Measurements from ENCODE around the gene PTPRB. TPM values are rescaled to one million over a fixed set of nuclear protein-coding genes. Genes with fewer than 3 reads are reported as not detected.

PTPRB gene
- total RNA-seq, 4 donors from 2014 or later: 20.2 to 92.1 (median 56.7) TPM

DNA sequence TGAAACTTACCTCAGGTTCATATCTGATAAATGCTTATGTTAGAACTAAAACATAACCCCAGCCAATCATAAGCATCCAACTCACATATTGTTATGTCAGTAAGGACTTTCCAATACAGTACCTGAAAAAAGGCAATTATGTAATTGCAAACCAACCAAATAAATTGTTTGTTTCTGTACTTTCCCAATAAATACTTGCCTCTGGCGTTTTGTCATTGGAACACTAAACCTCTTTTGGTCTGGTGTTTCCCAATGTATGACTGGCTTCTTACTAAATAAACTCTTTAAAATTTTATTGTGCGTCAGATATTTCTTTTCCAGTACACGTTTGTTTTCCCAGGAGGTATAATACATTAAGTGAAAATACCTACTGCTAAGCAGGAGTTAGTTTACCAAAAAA, 6.7 kb upstream of the PTPRB start:
- TF ChIP-seq, protein P1, sequence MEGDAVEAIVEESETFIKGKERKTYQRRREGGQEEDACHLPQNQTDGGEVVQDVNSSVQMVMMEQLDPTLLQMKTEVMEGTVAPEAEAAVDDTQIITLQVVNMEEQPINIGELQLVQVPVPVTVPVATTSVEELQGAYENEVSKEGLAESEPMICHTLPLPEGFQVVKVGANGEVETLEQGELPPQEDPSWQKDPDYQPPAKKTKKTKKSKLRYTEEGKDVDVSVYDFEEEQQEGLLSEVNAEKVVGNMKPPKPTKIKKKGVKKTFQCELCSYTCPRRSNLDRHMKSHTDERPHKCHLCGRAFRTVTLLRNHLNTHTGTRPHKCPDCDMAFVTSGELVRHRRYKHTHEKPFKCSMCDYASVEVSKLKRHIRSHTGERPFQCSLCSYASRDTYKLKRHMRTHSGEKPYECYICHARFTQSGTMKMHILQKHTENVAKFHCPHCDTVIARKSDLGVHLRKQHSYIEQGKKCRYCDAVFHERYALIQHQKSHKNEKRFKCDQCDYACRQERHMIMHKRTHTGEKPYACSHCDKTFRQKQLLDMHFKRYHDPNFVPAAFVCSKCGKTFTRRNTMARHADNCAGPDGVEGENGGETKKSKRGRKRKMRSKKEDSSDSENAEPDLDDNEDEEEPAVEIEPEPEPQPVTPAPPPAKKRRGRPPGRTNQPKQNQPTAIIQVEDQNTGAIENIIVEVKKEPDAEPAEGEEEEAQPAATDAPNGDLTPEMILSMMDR (IDR thresholded peaks at IDR 0.05; ENCODE audit: low read depth): no peak

DNA sequence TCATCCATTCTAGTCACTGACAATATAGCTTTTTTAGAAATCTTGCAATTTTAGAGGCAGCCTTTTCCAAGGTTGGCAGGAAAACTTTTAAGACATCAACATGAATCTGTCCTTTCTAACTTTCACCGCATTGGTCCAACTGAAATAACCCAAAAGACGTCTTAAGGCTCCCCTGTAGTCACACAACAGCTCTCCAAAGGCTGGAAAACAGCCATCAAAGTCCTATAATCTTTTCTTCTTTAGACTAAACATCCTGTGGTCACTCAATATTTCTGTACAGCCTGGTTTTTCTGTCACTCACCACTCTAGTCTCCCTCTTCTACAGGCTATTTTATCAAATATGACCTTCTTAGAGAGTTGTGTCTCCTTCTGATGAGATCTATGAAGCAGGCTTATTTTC, 4.5 kb upstream of the PTPRB start:
- TF ChIP-seq, protein P1 (IDR thresholded peaks at IDR 0.05; ENCODE audit: low read depth): no peak

DNA sequence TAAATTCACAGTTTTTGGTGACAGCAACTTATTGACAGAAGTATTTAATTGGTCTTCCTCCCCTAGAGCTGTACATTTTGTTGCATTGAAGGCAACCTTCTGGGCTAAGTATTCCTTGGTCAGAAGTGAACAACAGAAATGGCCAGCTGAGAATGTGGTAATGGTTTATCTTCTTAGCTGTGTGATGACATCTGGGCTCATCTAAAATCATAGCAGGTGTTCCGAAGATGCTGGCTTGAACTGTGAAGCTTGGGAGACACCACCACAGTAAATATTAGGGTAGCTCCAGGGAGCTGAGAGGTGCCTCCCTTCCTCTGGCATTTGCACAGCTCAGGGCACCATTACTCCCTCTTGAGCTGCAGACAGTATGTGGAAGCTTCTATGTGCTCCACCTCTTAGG, 3.7 kb upstream of the PTPRB start:
- TF ChIP-seq, protein P1 (IDR thresholded peaks at IDR 0.05; ENCODE audit: low read depth): no peak

DNA sequence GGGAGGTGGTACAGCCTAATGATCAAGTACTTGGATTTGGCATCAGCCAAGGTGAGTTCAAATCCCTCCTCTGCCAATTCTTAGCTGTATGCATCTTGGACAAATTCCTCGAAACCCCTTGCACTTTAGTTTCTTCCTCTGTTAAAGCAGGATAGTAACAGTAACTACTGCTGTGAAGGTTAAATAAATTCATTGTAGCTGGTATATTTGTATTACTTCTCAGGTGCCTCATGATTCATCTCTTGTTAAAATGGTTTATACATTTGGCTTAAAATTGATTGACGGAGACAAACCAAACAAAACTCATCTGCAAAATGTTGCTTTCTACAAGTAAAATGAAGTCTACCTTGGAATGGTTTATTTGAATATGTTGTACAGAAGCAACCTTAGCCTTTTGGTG, 2.3 kb upstream of the PTPRB start:
- TF ChIP-seq, protein P1 (IDR thresholded peaks at IDR 0.05; ENCODE audit: low read depth): no peak

DNA sequence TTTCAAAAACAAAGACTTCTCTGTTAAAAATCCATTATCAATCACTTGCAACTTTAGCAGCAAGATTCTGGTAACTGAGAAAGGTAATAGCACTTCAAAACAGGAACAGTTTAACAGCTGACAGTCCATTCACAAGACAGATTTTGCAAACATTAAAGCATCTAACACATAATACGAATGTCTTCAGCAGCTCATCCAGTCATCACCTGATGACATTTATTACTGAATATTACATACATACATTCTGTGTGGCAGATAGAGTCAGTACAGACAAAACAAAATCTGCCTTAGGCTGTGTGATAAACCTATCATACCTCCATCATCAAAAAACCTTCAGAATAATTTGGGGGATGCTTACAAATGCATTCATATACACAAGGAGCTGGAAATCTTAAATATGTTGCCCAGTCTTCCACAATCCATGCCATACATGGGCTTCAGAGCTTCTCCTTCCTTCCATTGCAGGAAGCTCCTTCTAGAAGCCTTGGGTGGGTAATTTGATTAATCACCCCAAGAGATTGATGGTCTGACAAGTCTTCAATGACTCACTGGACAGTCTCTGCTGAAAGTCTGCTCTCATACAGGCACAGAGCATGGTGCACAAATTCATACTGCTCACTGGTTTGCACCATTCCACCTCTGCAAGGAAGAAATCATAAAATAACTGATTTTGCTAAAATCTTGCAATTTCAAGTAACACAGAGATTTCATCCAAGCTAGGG, 1.6 kb upstream of the PTPRB start:
- TF ChIP-seq, protein P1 (IDR thresholded peaks at IDR 0.05; ENCODE audit: low read depth): no peak

DNA sequence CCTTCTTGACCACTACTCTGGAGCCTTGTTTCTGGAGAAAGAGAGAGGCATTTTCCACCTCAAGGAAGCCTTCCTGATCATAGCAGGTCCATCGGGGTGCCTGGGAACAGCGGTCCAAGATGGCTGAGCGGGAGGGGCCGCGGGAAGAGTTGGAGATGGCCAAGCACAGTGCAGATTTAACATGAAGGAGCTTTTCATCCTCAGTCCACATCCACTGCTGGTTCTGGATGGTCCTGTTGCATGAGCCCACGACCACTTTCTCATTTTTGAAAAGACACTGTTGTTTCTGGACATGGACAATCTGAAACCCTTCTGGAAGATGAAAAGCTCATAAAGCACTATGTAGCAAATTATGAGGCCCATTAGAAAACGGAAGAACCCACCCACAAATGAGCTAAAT, 1.5 kb downstream of the PTPRB start:
- TF ChIP-seq, protein P1 (IDR thresholded peaks at IDR 0.05; ENCODE audit: low read depth): no peak

DNA sequence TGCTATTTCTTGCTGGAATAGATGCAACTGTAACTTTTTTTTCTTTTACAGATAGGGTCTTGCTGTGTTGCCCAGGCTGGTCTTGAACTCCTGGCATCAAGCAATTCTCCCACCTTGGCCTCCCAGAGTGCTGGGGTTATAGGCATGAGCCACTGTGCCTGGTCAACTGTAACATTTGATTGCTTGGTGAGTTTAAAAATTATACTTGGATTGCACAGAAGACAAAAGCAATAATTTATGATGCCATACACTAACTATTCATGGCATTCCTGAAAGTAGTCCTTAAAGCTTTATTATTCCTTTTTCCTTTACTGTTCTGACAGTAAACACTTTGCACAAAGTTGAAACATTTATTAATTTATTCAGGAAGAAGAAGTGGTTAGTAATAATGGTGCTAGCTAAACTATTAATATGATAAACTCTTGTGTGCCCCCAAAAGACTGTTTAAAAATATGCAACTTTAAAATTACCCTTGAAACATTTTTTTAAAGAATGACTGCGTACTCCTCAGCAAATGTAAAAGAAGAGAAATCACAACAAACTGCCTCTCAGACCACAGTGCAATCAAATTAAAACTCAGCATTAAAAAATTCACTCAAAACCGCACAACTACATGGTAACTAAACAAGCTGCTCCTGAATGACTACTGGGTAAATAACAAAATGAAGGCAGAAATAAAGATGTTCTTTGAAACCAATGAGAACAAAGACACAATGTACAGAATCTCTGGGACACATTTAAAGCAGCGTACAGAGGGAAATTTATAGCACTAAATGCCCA, 8.3 kb downstream of the PTPRB start:
- TF ChIP-seq, protein P1 (IDR thresholded peaks at IDR 0.05; ENCODE audit: low read depth): no peak

Data from subcutaneous adipose tissue (tissue), 4 donors.